HEK293 (cell line): ENCODE results near the gene PDE9A.

ENCODE experiments used
- CTCF ChIA-PET: fragments of 350-600 bp; formaldehyde crosslinking; extraction: SDS; loops from one replicate; lab custom pipeline; 2021; ENCODE audit warnings: antibody characterized with exemption; lab: Yijun Ruan, JAX
- POLR2A ChIA-PET: fragments of 300-600 bp; formaldehyde crosslinking; extraction: SDS; loops from one replicate; lab custom pipeline; 2020; ENCODE audit warnings: antibody characterized with exemption, inconsistent platforms; lab: Yijun Ruan, JAX
- H3K27ac ChIP-seq: fragments of 200-500 bp; sonication (Bioruptor generic); 2 replicates; pipeline ENCODE4 v1.5.1; 2014; ENCODE audit warnings: low read depth, low read length, control low read depth, inconsistent platforms; ENCODE audit errors: extremely low read depth
- H3K36me3 ChIP-seq, 2 experiments: fragments of 200-500 bp in 1 of 2; sonication (Bioruptor generic) in 1 of 2; 1 replicate in 1 of 2; 2 replicates in 1 of 2; pipeline ENCODE4 v1.5.1; 2014 to 2017; ENCODE audit warnings: inconsistent platforms in 2 of 2, low read length in 2 of 2; ENCODE audit not compliant: control insufficient read depth in 2 of 2, insufficient read depth in 1 of 2
- H3K4me1 ChIP-seq: fragments of 200-500 bp; sonication (Bioruptor generic); 2 replicates; pipeline ENCODE4 v1.5.1; 2014; ENCODE audit warnings: mild to moderate bottlenecking, low read length, inconsistent platforms; ENCODE audit not compliant: control insufficient read depth, insufficient read depth
- H3K4me3 ChIP-seq: 2 replicates; pipeline ENCODE4 v1.5.1; 2011; ENCODE audit warnings: low read depth, mild to moderate bottlenecking, control low read depth, low read length, moderate library complexity
- H3K9me3 ChIP-seq: fragments of 200-500 bp; sonication (Bioruptor generic); 2 replicates; pipeline ENCODE4 v1.5.1; 2014; ENCODE audit warnings: low read depth, low read length, inconsistent platforms; ENCODE audit not compliant: control insufficient read depth, insufficient read depth
- EGR2 ChIP-seq: fragments of 450-650 bp; formaldehyde crosslinking; IDR thresholded peaks from 2 replicates; pipeline ENCODE4 v1.5.1; 2016; ENCODE audit warnings: low read depth, missing biosample characterization, missing genetic modification characterization
- HOXD13 ChIP-seq: sonication (generic); formaldehyde crosslinking; IDR thresholded peaks from 2 replicates; pipeline ENCODE4 v1.8.0; 2022; ENCODE audit warnings: missing genetic modification reagents, borderline replicate concordance
- MZF1 ChIP-seq: fragments of 450-650 bp; formaldehyde crosslinking; IDR thresholded peaks from 2 replicates; pipeline ENCODE4 v1.5.1; 2017; ENCODE audit warnings: missing biosample characterization, missing genetic modification characterization, borderline replicate concordance
- YY2 ChIP-seq: fragments of 450-650 bp; formaldehyde crosslinking; IDR thresholded peaks from 2 replicates; pipeline ENCODE4 v1.5.1; 2016; ENCODE audit warnings: missing biosample characterization, missing genetic modification characterization
- ZBTB48 ChIP-seq: fragments of 450-650 bp; formaldehyde crosslinking; IDR thresholded peaks from 2 replicates; pipeline ENCODE4 v1.5.1; 2016; ENCODE audit warnings: missing biosample characterization, missing genetic modification characterization
- ZFHX2 ChIP-seq: fragments of 450-650 bp; formaldehyde crosslinking; conservative IDR thresholded peaks from 2 replicates; pipeline ENCODE4 v1.5.1; 2016; ENCODE audit warnings: missing biosample characterization, missing genetic modification characterization
- ZNF174 ChIP-seq: fragments of 450-650 bp; formaldehyde crosslinking; IDR thresholded peaks from 2 replicates; pipeline ENCODE4 v1.5.0; 2017; ENCODE audit warnings: missing biosample characterization, mild to moderate bottlenecking, missing genetic modification characterization
- ZNF2 ChIP-seq: fragments of 450-650 bp; formaldehyde crosslinking; IDR thresholded peaks from 2 replicates; pipeline ENCODE4 v1.5.1; 2016; ENCODE audit warnings: missing biosample characterization, missing genetic modification characterization
- ZNF211 ChIP-seq: fragments of 450-650 bp; formaldehyde crosslinking; IDR thresholded peaks from 2 replicates; pipeline ENCODE4 v1.5.1; 2016; ENCODE audit warnings: low read depth, missing biosample characterization, missing genetic modification characterization
- ZNF24 ChIP-seq: fragments of 450-650 bp; formaldehyde crosslinking; IDR thresholded peaks from 2 replicates; pipeline ENCODE4 v1.5.1; 2016; ENCODE audit warnings: missing biosample characterization, missing genetic modification characterization
- ZNF341 ChIP-seq: fragments of 450-650 bp; formaldehyde crosslinking; IDR thresholded peaks from 2 replicates; pipeline ENCODE4; 2016; ENCODE audit warnings: low read depth, missing biosample characterization, missing genetic modification characterization
- ZNF354C ChIP-seq: fragments of 450-650 bp; formaldehyde crosslinking; IDR thresholded peaks from 2 replicates; pipeline ENCODE4 v1.5.1; 2016; ENCODE audit warnings: missing biosample characterization, missing genetic modification characterization, low read depth, borderline replicate concordance
- ZNF426 ChIP-seq: fragments of 450-650 bp; formaldehyde crosslinking; IDR thresholded peaks from 2 replicates; pipeline ENCODE4 v1.5.1; 2017; ENCODE audit warnings: missing biosample characterization, missing genetic modification characterization, mild to moderate bottlenecking, inconsistent platforms, moderate library complexity
- ZNF610 ChIP-seq: fragments of 450-650 bp; formaldehyde crosslinking; IDR thresholded peaks from 2 replicates; pipeline ENCODE4 v1.5.1; 2016; ENCODE audit warnings: missing biosample characterization, missing genetic modification characterization, borderline replicate concordance
- ZNF623 ChIP-seq: fragments of 450-650 bp; formaldehyde crosslinking; IDR thresholded peaks from 2 replicates; pipeline ENCODE4 v1.5.1; 2016; ENCODE audit warnings: missing biosample characterization, missing genetic modification characterization
- ZNF624 ChIP-seq: fragments of 450-650 bp; formaldehyde crosslinking; IDR thresholded peaks from 2 replicates; pipeline ENCODE4 v1.5.1; 2017; ENCODE audit warnings: missing biosample characterization, missing genetic modification characterization
- ZNF626 ChIP-seq: fragments of 450-650 bp; sonication (Bioruptor Pico); formaldehyde crosslinking; IDR thresholded peaks from 2 replicates; pipeline ENCODE4 v1.5.1; 2018; ENCODE audit warnings: missing biosample characterization, missing genetic modification characterization, inconsistent platforms
- ZNF701 ChIP-seq: fragments of 450-650 bp; formaldehyde crosslinking; IDR thresholded peaks from 2 replicates; pipeline ENCODE4 v1.5.1; 2016; ENCODE audit warnings: missing biosample characterization, missing genetic modification characterization
- ZSCAN30 ChIP-seq: fragments of 450-650 bp; IDR thresholded peaks from 2 replicates; pipeline ENCODE4 v1.5.1; 2018; ENCODE audit warnings: missing biosample characterization, mild to moderate bottlenecking, missing genetic modification characterization, moderate library complexity
- TF ChIP-seq, protein P1 (sequence below): fragments of 450-650 bp; formaldehyde crosslinking; IDR thresholded peaks from 2 replicates; pipeline ENCODE4 v1.5.1; 2016; ENCODE audit warnings: missing biosample characterization, missing genetic modification characterization
- TF ChIP-seq, protein P2 (sequence below): fragments of 450-650 bp; formaldehyde crosslinking; IDR thresholded peaks from 2 replicates; pipeline ENCODE4 v1.5.1; 2017; ENCODE audit warnings: missing biosample characterization, missing genetic modification characterization
- TF ChIP-seq, protein P3 (sequence below): fragments of 450-650 bp; formaldehyde crosslinking; IDR thresholded peaks from 2 replicates; pipeline ENCODE4 v1.5.1; 2017; ENCODE audit warnings: missing biosample characterization, mild to moderate bottlenecking, missing genetic modification characterization, moderate library complexity
- TF ChIP-seq, protein P4 (sequence below): fragments of 450-650 bp; formaldehyde crosslinking; IDR thresholded peaks from 2 replicates; pipeline ENCODE4 v1.5.1; 2016; ENCODE audit warnings: missing biosample characterization, missing genetic modification characterization
- TF ChIP-seq, protein P5 (sequence below): fragments of 450-650 bp; formaldehyde crosslinking; IDR thresholded peaks from 2 replicates; pipeline ENCODE4 v1.5.1; 2017; ENCODE audit warnings: missing biosample characterization, missing genetic modification characterization

The PDE9A gene

DNA sequence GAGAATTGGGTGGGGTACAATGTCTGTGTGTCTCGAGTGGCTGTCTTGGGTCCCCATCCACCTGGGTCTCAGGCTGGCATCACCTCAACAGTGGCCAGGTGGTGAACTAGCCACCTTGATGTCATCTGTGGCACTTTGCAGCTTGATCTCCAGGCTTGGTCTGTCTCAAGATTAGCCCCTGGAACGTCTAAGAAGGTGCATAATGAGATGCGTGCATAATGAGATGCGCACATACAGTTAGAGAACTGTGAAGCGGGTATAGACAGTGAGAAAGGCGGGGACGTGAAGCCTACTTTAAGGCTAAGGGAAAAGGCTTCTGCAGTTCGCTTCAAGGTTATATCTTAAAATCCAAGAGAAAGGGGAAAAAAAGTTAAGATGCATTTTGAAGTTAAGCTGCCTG is 127.2 kb downstream of the PDE9A start:
- no peak overlapping the region for H3K27ac ChIP-seq
- ChIA-PET CTCF (interaction anchor here (0.9 to 1.4 kb wide), 2 partner anchors 34 to 38 kb away, joined by 3 to 4 read pairs; no protein-coding TSS in a partner anchor), POLR2A (interaction anchor here (0.6 to 1.3 kb wide), 3 partner anchors 17 to 25 kb away, joined by 3 to 4 read pairs (median 3); no protein-coding TSS in a partner anchor)
- H3K4me3 ChIP-seq = no peak overlapping the region
- peaks cover 0 to 3% of the 10 kb centered on the region in 2 experiments; a peak in 1 of 3 replicates for H3K36me3 ChIP-seq
- peaks cover 2% of the 10 kb centered on the region; the same call in 1 of the 2 replicates for H3K4me1 ChIP-seq
- TF ChIP-seq ZNF626 (tag by site-specific recombination) (no peak), ZNF354C (tag by site-specific recombination) (no peak), ZNF623 (tag by site-specific recombination) (no peak), ZNF624 (tag by site-specific recombination) (no peak), ZNF426 (no peak), HOXD13 (CRISPR knock-in tag) (no peak)
- no peaks in the 10 kb centered on the region for H3K9me3 ChIP-seq

DNA sequence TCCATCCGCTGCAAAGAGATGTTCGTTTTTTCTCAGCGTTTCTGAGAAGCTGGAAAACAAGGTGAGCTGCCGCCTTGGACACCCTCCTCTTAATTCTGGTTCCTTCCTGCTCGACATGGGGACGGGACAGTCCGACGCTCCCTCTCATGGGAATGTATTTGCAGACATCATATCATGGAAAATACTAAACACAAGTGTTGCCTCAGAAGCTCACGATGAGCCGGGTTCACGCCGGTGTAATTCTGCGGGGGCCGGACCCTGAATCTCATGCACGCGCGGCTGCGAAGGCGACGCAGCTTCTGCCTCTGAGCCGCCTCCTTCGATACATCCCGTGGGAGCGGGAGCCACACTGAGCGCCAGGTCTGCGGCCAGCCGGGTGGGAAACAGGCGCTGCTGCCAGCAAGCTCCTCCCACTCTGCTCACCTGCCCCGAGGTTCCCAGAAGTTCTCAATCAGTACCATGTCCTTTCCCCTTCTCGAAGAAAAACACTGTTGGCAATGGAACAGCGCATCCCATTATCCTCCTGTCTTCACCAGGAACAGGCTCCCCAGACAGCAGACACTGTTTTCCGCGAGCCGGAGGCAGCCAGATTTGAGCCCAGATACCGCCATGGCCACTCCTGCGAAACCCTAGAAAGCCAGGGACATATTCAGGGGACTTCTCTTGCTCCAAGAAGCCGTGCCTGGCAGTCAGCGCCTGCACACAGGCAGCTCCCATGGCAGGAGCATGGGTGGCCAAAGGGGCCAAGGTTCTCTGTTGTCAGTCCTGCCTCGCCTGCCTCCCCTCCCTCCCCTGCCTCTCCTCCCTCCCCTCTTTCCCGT is 127.9 kb downstream of the PDE9A start:
- Histone ChIP-seq H3K4me1 (peaks cover 2% of the 10 kb centered on the region; the same call in 1 of the 2 replicates), H3K4me3 (no peak overlapping the region), H3K27ac (no peak overlapping the region; the same call in 1 of the 2 replicates), H3K9me3 (no peaks in the 10 kb centered on the region), H3K36me3 (no peaks in the 10 kb centered on the region)
- ChIA-PET CTCF (interaction anchor here (0.7 to 1.4 kb wide), 5 partner anchors 15 to 257 kb away, joined by 3 to 5 read pairs (median 3); no protein-coding TSS in a partner anchor), POLR2A (interaction anchor here (1.3 kb wide), 1 partner anchor 26 kb away, joined by 3 read pairs; no protein-coding TSS in a partner anchor)
- TF ChIP-seq ZNF701 = no peak
- TF ChIP-seq, protein P1, sequence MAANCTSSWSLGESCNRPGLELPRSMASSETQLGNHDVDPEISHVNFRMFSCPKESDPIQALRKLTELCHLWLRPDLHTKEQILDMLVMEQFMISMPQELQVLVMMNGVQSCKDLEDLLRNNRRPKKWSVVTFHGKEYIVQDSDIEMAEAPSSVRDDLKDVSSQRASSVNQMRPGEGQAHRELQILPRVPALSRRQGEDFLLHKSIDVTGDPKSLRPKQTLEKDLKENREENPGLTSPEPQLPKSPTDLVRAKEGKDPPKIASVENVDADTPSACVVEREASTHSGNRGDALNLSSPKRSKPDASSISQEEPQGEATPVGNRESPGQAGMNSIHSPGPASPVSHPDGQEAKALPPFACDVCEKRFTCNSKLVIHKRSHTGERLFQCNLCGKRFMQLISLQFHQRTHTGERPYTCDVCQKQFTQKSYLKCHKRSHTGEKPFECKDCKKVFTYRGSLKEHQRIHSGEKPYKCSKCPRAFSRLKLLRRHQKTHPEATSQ (tag by site-specific recombination) = no peak
- no peak for TF ChIP-seq ZNF2 (tag by site-specific recombination)
- no peak; the same call in 1 of the 2 replicates for TF ChIP-seq ZBTB48 (tag by site-specific recombination)
- no peak for TF ChIP-seq ZNF174 (tag by site-specific recombination)
- TF ChIP-seq MZF1 (tag by site-specific recombination) = no peak
- TF ChIP-seq, protein P2, sequence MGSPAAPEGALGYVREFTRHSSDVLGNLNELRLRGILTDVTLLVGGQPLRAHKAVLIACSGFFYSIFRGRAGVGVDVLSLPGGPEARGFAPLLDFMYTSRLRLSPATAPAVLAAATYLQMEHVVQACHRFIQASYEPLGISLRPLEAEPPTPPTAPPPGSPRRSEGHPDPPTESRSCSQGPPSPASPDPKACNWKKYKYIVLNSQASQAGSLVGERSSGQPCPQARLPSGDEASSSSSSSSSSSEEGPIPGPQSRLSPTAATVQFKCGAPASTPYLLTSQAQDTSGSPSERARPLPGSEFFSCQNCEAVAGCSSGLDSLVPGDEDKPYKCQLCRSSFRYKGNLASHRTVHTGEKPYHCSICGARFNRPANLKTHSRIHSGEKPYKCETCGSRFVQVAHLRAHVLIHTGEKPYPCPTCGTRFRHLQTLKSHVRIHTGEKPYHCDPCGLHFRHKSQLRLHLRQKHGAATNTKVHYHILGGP (tag by site-specific recombination) = peak; percentile 69; the same call in 1 of the 2 replicates
- no peak for TF ChIP-seq ZNF610 (tag by site-specific recombination)
- TF ChIP-seq, protein P3, sequence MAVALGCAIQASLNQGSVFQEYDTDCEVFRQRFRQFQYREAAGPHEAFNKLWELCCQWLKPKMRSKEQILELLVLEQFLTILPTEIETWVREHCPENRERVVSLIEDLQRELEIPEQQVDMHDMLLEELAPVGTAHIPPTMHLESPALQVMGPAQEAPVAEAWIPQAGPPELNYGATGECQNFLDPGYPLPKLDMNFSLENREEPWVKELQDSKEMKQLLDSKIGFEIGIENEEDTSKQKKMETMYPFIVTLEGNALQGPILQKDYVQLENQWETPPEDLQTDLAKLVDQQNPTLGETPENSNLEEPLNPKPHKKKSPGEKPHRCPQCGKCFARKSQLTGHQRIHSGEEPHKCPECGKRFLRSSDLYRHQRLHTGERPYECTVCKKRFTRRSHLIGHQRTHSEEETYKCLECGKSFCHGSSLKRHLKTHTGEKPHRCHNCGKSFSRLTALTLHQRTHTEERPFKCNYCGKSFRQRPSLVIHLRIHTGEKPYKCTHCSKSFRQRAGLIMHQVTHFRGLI (tag by site-specific recombination) = peak; percentile 62; the same call in 1 of the 2 replicates
- no peak for TF ChIP-seq YY2 (tag by site-specific recombination)
- TF ChIP-seq EGR2 (tag by site-specific recombination) = peak; percentile 78
- TF ChIP-seq, protein P4, sequence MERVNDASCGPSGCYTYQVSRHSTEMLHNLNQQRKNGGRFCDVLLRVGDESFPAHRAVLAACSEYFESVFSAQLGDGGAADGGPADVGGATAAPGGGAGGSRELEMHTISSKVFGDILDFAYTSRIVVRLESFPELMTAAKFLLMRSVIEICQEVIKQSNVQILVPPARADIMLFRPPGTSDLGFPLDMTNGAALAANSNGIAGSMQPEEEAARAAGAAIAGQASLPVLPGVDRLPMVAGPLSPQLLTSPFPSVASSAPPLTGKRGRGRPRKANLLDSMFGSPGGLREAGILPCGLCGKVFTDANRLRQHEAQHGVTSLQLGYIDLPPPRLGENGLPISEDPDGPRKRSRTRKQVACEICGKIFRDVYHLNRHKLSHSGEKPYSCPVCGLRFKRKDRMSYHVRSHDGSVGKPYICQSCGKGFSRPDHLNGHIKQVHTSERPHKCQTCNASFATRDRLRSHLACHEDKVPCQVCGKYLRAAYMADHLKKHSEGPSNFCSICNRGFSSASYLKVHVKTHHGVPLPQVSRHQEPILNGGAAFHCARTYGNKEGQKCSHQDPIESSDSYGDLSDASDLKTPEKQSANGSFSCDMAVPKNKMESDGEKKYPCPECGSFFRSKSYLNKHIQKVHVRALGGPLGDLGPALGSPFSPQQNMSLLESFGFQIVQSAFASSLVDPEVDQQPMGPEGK (tag by site-specific recombination) = peak; percentile 57; the same call in 1 of the 2 replicates
- peak; percentile 15; the same call in 1 of the 2 replicates for TF ChIP-seq ZNF341 (tag by site-specific recombination)
- no peak for TF ChIP-seq ZNF626 (tag by site-specific recombination)
- no peak for TF ChIP-seq ZNF354C (tag by site-specific recombination)
- TF ChIP-seq ZNF211 = no peak
- TF ChIP-seq ZNF24 (tag by site-specific recombination) = no peak
- TF ChIP-seq, protein P5, sequence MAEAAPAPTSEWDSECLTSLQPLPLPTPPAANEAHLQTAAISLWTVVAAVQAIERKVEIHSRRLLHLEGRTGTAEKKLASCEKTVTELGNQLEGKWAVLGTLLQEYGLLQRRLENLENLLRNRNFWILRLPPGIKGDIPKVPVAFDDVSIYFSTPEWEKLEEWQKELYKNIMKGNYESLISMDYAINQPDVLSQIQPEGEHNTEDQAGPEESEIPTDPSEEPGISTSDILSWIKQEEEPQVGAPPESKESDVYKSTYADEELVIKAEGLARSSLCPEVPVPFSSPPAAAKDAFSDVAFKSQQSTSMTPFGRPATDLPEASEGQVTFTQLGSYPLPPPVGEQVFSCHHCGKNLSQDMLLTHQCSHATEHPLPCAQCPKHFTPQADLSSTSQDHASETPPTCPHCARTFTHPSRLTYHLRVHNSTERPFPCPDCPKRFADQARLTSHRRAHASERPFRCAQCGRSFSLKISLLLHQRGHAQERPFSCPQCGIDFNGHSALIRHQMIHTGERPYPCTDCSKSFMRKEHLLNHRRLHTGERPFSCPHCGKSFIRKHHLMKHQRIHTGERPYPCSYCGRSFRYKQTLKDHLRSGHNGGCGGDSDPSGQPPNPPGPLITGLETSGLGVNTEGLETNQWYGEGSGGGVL (tag by site-specific recombination) = peak; percentile 89
- TF ChIP-seq ZFHX2 (tag by site-specific recombination) = peak; percentile 63
- no peak for TF ChIP-seq ZSCAN30 (tag by site-specific recombination)
